ENCODE data around the gene RAB11FIP4. TPM values are rescaled to one million over a fixed set of nuclear protein-coding genes. Genes with fewer than 3 reads are reported as not detected.

RAB11FIP4 gene
- total and polyA plus RNA-seq, 10 of the 15 experiments (the other 5 are each of a cell fraction or from before 2014, with no cell fraction given): 1.4 to 27.0 (median 17.6) TPM

DNA sequence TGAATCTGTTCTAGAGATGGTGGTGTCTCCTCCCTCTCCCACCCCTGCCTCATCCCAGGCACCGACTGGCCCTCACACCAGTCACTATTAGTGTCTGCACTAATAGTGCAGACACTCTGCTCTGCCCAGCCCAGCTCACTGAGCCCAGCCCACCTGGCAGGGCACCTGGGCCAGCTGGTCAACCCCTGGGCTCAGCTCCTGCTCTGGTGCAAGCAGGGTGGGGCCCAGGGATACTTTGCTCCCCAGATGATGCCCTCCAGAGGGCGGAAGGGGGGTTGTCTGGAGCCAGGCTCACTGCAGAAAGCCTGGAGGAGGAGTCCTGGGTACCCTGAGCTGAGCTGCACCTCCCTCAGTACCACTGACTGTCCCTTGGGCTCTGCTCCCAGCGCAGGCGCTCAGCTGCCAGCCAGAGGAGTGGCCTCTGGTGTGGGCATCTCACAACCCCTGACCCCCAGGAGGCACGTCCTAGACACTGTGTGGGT lies 14.5 kb downstream of the RAB11FIP4 start:
- FAIRE-seq (no peak), ATAC-seq (peak; percentile 30), DNase-seq (ENCODE audit: low read depth, low spot score) (no peak)
- Histone ChIP-seq H3K4me3 (no peak overlapping the region), H3K4me1 (ENCODE audit: control insufficient read depth, insufficient read depth, low read length) (no peaks in the 10 kb centered on the region), H3K9me3 (replicated peaks; ENCODE audit: control insufficient read depth, insufficient read depth, low read length) (no peaks in the 10 kb centered on the region), H3K27ac (ENCODE audit: control insufficient read depth, insufficient read depth) (no peak overlapping the region), H3K9ac (ENCODE audit: control insufficient read depth, insufficient read depth, low read length) (no peak overlapping the region), H3K79me2 (ENCODE audit: control insufficient read depth, insufficient read depth, low read length) (no peaks in the 10 kb centered on the region), H4K20me1 (ENCODE audit: control insufficient read depth, insufficient read depth) (no peaks in the 10 kb centered on the region), H3K4me2 (ENCODE audit: control insufficient read depth, insufficient read depth) (no peak overlapping the region), H2AFZ (ENCODE audit: control insufficient read depth, low read depth, low read length) (no peak overlapping the region), H3K36me3 (ENCODE audit: control insufficient read depth in 2 of 2, insufficient read depth in 2 of 2, low read length in 1 of 2) (no peaks in the 10 kb centered on the region), H3K27me3 (replicated peaks in 1 of 2; ENCODE audit: control insufficient read depth in 2 of 2, insufficient read depth in 2 of 2, low read length in 1 of 2) (no peaks in the 10 kb centered on the region)
- CTCF ChIA-PET: interaction anchor here (0.9 to 1.2 kb wide), 3 partner anchors 17 to 119 kb away, joined by 3 to 4 read pairs (median 3); no protein-coding TSS in a partner anchor
- intact Hi-C loops (cut with micrococcal nuclease; ENCODE audit: unreplicated experiment) (no loop called here), in situ Hi-C loops (cut with MboI) (no loop called here)
- SMC1A ChIA-PET (ENCODE audit: uncharacterized antibody, unreplicated experiment): no interaction called here
- no TSS peak for BruUV-seq (replicated peaks)
- RAD21 ChIA-PET (ENCODE audit: unreplicated experiment): interaction anchor here (0.6 kb wide), 1 partner anchor 35 kb away, joined by 3 read pairs; no protein-coding TSS in a partner anchor
- 27% methylated on average over 5 of the region's 5 CpGs for WGBS (ENCODE audit: insufficient coverage, insufficient replicate concordance, low lambda C conversion rate, missing lambda C conversion rate)
- TF ChIP-seq TCF3 (IDR thresholded peaks at IDR 0.05; ENCODE audit: borderline replicate concordance, insufficient read depth, low read depth, low read length) (no peak), LARP7 (IDR thresholded peaks at IDR 0.05) (no peak), EGR1 (IDR thresholded peaks at IDR 0.05; ENCODE audit: borderline replicate concordance in 1 of 2, low read depth in 2 of 2, low read length in 2 of 2) (no peak), CHD4 (IDR thresholded peaks at IDR 0.05) (no peak), ZSCAN29 (IDR thresholded peaks at IDR 0.05) (no peak)
- TF ChIP-seq, protein P1, sequence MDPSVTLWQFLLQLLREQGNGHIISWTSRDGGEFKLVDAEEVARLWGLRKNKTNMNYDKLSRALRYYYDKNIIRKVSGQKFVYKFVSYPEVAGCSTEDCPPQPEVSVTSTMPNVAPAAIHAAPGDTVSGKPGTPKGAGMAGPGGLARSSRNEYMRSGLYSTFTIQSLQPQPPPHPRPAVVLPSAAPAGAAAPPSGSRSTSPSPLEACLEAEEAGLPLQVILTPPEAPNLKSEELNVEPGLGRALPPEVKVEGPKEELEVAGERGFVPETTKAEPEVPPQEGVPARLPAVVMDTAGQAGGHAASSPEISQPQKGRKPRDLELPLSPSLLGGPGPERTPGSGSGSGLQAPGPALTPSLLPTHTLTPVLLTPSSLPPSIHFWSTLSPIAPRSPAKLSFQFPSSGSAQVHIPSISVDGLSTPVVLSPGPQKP (IDR thresholded peaks at IDR 0.05; ENCODE audit: low read depth, low read length): no peak
- POLR2A ChIA-PET: no interaction called here

DNA sequence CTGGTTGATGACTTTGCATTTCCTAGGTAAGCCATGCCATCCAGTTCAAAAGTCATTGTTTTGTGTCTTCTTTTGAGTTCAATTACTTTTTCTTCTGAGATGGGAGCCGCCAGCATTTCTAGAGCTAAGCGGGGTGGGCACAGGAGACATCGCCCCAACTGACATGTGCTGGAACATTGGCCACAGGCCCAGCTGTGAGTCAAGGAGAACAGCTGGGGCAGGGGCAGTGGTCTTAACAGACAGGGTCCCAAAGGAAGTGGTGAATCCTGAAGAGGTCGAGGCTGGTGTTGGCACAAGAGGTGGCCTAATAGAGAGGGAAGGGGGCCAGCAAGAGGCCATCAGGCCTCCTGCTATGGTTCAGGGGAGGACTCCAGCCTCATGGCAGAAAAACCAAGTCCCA lies 17.1 kb downstream of the RAB11FIP4 start:
- Histone ChIP-seq H3K27me3 (replicated peaks in 1 of 2; ENCODE audit: control insufficient read depth in 2 of 2, insufficient read depth in 2 of 2, low read length in 1 of 2) (no peaks in the 10 kb centered on the region), H3K4me2 (ENCODE audit: control insufficient read depth, insufficient read depth) (no peak overlapping the region), H3K27ac (ENCODE audit: control insufficient read depth, insufficient read depth) (no peak overlapping the region), H3K36me3 (ENCODE audit: control insufficient read depth in 2 of 2, insufficient read depth in 2 of 2, low read length in 1 of 2) (no peaks in the 10 kb centered on the region), H4K20me1 (ENCODE audit: control insufficient read depth, insufficient read depth) (no peaks in the 10 kb centered on the region), H3K79me2 (ENCODE audit: control insufficient read depth, insufficient read depth, low read length) (no peaks in the 10 kb centered on the region), H3K4me1 (ENCODE audit: control insufficient read depth, insufficient read depth, low read length) (no peaks in the 10 kb centered on the region), H2AFZ (ENCODE audit: control insufficient read depth, low read depth, low read length) (no peak overlapping the region), H3K4me3 (no peak overlapping the region), H3K9me3 (replicated peaks; ENCODE audit: control insufficient read depth, insufficient read depth, low read length) (no peaks in the 10 kb centered on the region), H3K9ac (ENCODE audit: control insufficient read depth, insufficient read depth, low read length) (no peak overlapping the region)
- in situ Hi-C loops (cut with MboI): no loop called here
- ChIA-PET SMC1A (ENCODE audit: uncharacterized antibody, unreplicated experiment) (no interaction called here), RAD21 (ENCODE audit: unreplicated experiment) (no interaction called here), CTCF (interaction anchor here (0.7 kb wide), 1 partner anchor 125 kb away, joined by 3 read pairs; no protein-coding TSS in a partner anchor), POLR2A (no interaction called here)
- ATAC-seq (no peak), FAIRE-seq (no peak), DNase-seq (ENCODE audit: low read depth, low spot score) (no peak)
- WGBS (ENCODE audit: insufficient coverage, insufficient replicate concordance, low lambda C conversion rate, missing lambda C conversion rate): 50% methylated on average over 4 of the region's 4 CpGs
- intact Hi-C loops (cut with micrococcal nuclease; ENCODE audit: unreplicated experiment): no loop called here
- no TSS peak for BruUV-seq (replicated peaks)
- TF ChIP-seq ZBED1 (IDR thresholded peaks at IDR 0.05; ENCODE audit: borderline replicate concordance) (no peak), TCF3 (IDR thresholded peaks at IDR 0.05; ENCODE audit: borderline replicate concordance, insufficient read depth, low read depth, low read length) (no peak), WRNIP1 (IDR thresholded peaks at IDR 0.05; ENCODE audit: borderline replicate concordance, low read depth, low read length) (no peak), RAD51 (IDR thresholded peaks at IDR 0.05) (no peak), SREBF2 (IDR thresholded peaks at IDR 0.05; ENCODE audit: low read length) (no peak), FOS (IDR thresholded peaks at IDR 0.05; ENCODE audit: borderline replicate concordance, extremely low read depth, insufficient read length) (no peak), BCL11A (IDR thresholded peaks at IDR 0.05; ENCODE audit: low read depth, low read length) (no peak), ASH2L (IDR thresholded peaks at IDR 0.05; ENCODE audit: borderline replicate concordance, low read depth) (no peak), MXI1 (IDR thresholded peaks at IDR 0.05; ENCODE audit: low read depth, low read length) (no peak), KAT2A (conservative IDR thresholded peaks at IDR 0.05; ENCODE audit: control insufficient read depth, low read depth, low read length) (no peak)
- TF ChIP-seq, protein P2, sequence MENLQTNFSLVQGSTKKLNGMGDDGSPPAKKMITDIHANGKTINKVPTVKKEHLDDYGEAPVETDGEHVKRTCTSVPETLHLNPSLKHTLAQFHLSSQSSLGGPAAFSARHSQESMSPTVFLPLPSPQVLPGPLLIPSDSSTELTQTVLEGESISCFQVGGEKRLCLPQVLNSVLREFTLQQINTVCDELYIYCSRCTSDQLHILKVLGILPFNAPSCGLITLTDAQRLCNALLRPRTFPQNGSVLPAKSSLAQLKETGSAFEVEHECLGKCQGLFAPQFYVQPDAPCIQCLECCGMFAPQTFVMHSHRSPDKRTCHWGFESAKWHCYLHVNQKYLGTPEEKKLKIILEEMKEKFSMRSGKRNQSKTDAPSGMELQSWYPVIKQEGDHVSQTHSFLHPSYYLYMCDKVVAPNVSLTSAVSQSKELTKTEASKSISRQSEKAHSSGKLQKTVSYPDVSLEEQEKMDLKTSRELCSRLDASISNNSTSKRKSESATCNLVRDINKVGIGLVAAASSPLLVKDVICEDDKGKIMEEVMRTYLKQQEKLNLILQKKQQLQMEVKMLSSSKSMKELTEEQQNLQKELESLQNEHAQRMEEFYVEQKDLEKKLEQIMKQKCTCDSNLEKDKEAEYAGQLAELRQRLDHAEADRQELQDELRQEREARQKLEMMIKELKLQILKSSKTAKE (IDR thresholded peaks at IDR 0.05; ENCODE audit: low read depth, poor library complexity, severe bottlenecking): no peak
